HepG2 (cell line): Measurements from ENCODE around the gene ANO10.

Experiments used
- CHD2 ChIP-seq: IDR thresholded peaks from 2 replicates; pipeline ENCODE4 v1.6.1; 2011; ENCODE audit warnings: low read depth, low read length, improper control_type of control experiment
- DPF2 ChIP-seq: sonication (generic); formaldehyde crosslinking; IDR thresholded peaks from 2 replicates; pipeline ENCODE4 v1.4.0; 2020; ENCODE audit warnings: mild to moderate bottlenecking, low read depth, missing genetic modification reagents, borderline replicate concordance
- POLR2A ChIP-seq, 2 experiments: IDR thresholded peaks; 2 replicates each; pipeline ENCODE4 v1.6.1; 2011; ENCODE audit warnings: low read depth in 2 of 2, low read length in 2 of 2, mild to moderate bottlenecking in 1 of 2, moderate library complexity in 1 of 2; ENCODE audit not compliant: insufficient read depth in 1 of 2
- SMC3 ChIP-seq: IDR thresholded peaks from 2 replicates; pipeline ENCODE4 v1.6.1; 2011; ENCODE audit warnings: low read length, improper control_type of control experiment
- ZNF563 ChIP-seq: sonication (generic); formaldehyde crosslinking; IDR thresholded peaks from 2 replicates; pipeline ENCODE4 v1.8.0; 2022; ENCODE audit warnings: mild to moderate bottlenecking, moderate library complexity, missing genetic modification reagents

DNA sequence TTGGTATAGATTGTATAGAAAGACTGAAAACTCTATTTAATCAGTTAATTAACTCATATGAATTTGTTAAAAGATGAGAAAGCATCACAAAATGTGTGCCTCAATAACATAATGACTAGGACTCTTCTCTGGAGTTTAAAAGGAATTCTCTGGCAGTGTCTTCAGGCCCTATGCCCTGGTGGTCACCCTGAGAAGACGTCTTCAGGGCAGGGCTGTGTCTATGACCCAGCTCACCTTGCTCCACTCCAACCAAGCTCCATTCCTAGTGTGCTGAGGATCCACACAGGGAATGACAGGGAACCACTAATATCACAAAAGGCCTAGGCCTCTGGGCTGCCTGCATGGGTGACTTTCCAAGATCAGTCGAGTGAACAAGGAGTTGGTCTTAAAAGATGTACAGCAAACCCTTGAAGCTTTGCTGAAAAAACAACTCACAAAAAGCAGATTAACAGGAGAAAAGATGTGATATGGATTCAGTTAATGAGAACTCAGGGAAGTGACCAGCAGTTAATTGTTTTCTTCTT, 178.9 kb downstream of the ANO10 start:
- TF ChIP-seq CHD2 (no peak), ZNF563 (CRISPR knock-in tag) (no peak), SMC3 (no peak), POLR2A (IDR thresholded peaks at IDR 0.05; ENCODE audit: insufficient read depth in 1 of 2, low read depth in 2 of 2, low read length in 2 of 2) (no peak), DPF2 (CRISPR knock-in tag) (no peak)
